ENCODE results near the gene TSPAN14. TPM values are rescaled to one million over a fixed set of nuclear protein-coding genes. Genes with fewer than 3 reads are reported as not detected.

Gene TSPAN14
- total RNA-seq, 1 experiment from 2014 or later: not detected

DNA sequence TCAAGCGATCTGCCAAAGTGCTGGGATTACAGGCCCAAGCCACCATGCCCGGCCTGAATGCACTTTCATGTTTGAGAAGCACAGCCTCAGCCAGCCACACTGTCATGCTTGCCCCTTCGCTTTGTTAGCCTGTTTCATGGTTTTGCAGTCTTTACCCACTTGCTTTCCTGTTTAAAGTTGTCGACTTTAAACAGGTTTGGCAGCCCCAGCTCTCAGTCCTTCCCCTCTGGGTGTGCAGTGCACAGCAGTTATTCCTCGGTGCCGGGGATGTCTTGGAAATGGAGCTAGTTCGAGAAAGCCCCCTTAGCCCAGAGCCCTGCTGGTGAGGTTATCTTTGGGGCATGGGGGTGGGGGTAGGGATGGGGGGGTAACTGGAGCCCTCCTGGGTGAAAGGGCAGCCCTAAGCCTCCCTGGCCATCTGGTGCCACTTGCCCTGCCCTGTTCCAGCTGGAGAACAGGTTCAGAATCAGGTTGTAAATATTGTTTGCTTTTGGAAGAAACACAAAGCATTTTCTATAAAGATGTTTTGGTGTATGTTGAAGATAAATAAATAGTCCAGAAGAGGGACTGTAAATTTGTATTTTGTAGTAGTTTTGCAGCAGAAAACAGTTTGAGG is 14.8 kb downstream of the TSPAN14 start:
- DNase-seq: no peak
- CTCF ChIA-PET: no interaction called here
- POLR2A ChIA-PET (ENCODE audit: unreplicated experiment): no interaction called here
- Histone ChIP-seq H2AFZ (ENCODE audit: low read length) (no peak overlapping the region), H3K9me3 (ENCODE audit: low read length) (no peaks in the 10 kb centered on the region), H3K27ac (ENCODE audit: low read length) (no peak overlapping the region), H3K4me2 (ENCODE audit: low read length) (no peak overlapping the region), H4K20me1 (ENCODE audit: low read length) (no peaks in the 10 kb centered on the region), H3K9ac (ENCODE audit: low read length) (no peak overlapping the region), H3K9me2 (replicated peaks; ENCODE audit: low read length) (no peaks in the 10 kb centered on the region), H3K27me3 (ENCODE audit: low read length) (no peaks in the 10 kb centered on the region), H3K36me3 (ENCODE audit: low read depth, low read length) (no peaks in the 10 kb centered on the region), H3K4me3 (ENCODE audit: low read length) (no peak overlapping the region), H3K79me2 (ENCODE audit: low read length) (no peaks in the 10 kb centered on the region), H3F3A (ENCODE audit: low read length, unreplicated experiment) (no peaks in the 10 kb centered on the region), H3K4me1 (ENCODE audit: insufficient read depth, low read length) (no peaks in the 10 kb centered on the region)
- no TSS peak for BruUV-seq (replicated peaks)
- ATAC-seq: no peak
- TF ChIP-seq EZH2phosphoT487 (IDR thresholded peaks at IDR 0.05; ENCODE audit: borderline replicate concordance, low read length): no peak
- TF ChIP-seq EZH2 (IDR thresholded peaks at IDR 0.05; ENCODE audit: low read length, unreplicated experiment): no peak
- TF ChIP-seq, protein P1, sequence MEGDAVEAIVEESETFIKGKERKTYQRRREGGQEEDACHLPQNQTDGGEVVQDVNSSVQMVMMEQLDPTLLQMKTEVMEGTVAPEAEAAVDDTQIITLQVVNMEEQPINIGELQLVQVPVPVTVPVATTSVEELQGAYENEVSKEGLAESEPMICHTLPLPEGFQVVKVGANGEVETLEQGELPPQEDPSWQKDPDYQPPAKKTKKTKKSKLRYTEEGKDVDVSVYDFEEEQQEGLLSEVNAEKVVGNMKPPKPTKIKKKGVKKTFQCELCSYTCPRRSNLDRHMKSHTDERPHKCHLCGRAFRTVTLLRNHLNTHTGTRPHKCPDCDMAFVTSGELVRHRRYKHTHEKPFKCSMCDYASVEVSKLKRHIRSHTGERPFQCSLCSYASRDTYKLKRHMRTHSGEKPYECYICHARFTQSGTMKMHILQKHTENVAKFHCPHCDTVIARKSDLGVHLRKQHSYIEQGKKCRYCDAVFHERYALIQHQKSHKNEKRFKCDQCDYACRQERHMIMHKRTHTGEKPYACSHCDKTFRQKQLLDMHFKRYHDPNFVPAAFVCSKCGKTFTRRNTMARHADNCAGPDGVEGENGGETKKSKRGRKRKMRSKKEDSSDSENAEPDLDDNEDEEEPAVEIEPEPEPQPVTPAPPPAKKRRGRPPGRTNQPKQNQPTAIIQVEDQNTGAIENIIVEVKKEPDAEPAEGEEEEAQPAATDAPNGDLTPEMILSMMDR (conservative IDR thresholded peaks at IDR 0.05; ENCODE audit: low read depth, low read length): no peak
- intact Hi-C loops (cut with micrococcal nuclease): no loop called here

DNA sequence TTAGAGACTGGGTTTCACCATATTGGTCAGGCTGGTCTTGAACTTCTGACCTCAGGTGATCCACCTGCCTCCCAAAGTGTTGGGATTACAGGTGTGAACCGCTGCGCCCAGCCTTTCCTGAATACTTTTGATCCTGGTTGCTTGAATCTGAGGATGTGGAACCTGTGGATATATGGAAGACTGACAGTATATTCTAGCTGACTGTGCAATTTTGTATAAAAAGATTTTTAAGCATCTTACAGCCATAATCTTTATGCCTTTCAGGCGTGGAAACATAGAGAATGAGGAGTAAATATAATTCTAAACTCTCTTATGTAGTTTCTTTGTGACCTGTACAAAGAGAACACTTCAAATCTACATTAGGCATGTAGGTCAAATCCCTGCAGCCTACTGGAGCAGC is 16.2 kb downstream of the TSPAN14 start:
- ChIA-PET POLR2A (ENCODE audit: unreplicated experiment) (no interaction called here), CTCF (no interaction called here)
- Histone ChIP-seq H2AFZ (ENCODE audit: low read length) (no peak overlapping the region), H3K4me2 (ENCODE audit: low read length) (no peak overlapping the region), H3F3A (ENCODE audit: low read length, unreplicated experiment) (no peaks in the 10 kb centered on the region), H3K79me2 (ENCODE audit: low read length) (no peaks in the 10 kb centered on the region), H3K36me3 (ENCODE audit: low read depth, low read length) (no peaks in the 10 kb centered on the region), H4K20me1 (ENCODE audit: low read length) (no peaks in the 10 kb centered on the region), H3K9me2 (replicated peaks; ENCODE audit: low read length) (no peaks in the 10 kb centered on the region), H3K4me1 (ENCODE audit: insufficient read depth, low read length) (no peaks in the 10 kb centered on the region), H3K27ac (ENCODE audit: low read length) (no peak overlapping the region), H3K9ac (ENCODE audit: low read length) (no peak overlapping the region), H3K9me3 (ENCODE audit: low read length) (no peaks in the 10 kb centered on the region), H3K27me3 (ENCODE audit: low read length) (no peaks in the 10 kb centered on the region), H3K4me3 (ENCODE audit: low read length) (no peak overlapping the region)
- no peak for DNase-seq
- TF ChIP-seq, protein P1 (conservative IDR thresholded peaks at IDR 0.05; ENCODE audit: low read depth, low read length): no peak
- TF ChIP-seq EZH2phosphoT487 (IDR thresholded peaks at IDR 0.05; ENCODE audit: borderline replicate concordance, low read length) (no peak), EZH2 (IDR thresholded peaks at IDR 0.05; ENCODE audit: low read length, unreplicated experiment) (no peak)
- BruUV-seq (replicated peaks): no TSS peak
- intact Hi-C loops (cut with micrococcal nuclease): no loop called here
- ATAC-seq: no peak

DNA sequence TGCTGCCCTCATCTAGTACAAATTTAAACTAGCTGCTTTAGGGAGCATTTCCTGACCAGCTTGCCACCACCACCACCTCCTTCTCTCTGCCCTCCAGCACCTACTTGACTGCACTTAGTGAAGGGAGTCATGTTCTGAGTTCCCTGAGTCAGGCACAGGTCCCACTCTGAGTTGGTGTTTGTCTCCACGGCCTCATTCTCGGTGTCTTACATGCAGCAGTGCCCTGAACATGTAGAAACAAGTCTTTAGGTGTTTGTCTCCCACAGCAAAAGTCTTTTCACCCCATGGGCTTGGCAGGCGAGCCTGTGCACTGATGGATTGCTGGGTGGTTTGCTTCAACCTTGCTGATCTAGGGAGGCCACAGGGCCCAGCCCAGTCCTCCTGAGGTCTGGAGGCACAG is 16.9 kb downstream of the TSPAN14 start:
- Histone ChIP-seq H3K4me3 (ENCODE audit: low read length) (no peak overlapping the region), H3K9me2 (replicated peaks; ENCODE audit: low read length) (no peaks in the 10 kb centered on the region), H3K4me1 (ENCODE audit: insufficient read depth, low read length) (no peaks in the 10 kb centered on the region), H3K27me3 (ENCODE audit: low read length) (no peaks in the 10 kb centered on the region), H3K27ac (ENCODE audit: low read length) (no peak overlapping the region), H3K9me3 (ENCODE audit: low read length) (no peaks in the 10 kb centered on the region), H4K20me1 (ENCODE audit: low read length) (no peaks in the 10 kb centered on the region), H3K36me3 (ENCODE audit: low read depth, low read length) (no peaks in the 10 kb centered on the region), H3K9ac (ENCODE audit: low read length) (no peak overlapping the region), H2AFZ (ENCODE audit: low read length) (no peak overlapping the region), H3K79me2 (ENCODE audit: low read length) (no peaks in the 10 kb centered on the region), H3F3A (ENCODE audit: low read length, unreplicated experiment) (no peaks in the 10 kb centered on the region), H3K4me2 (ENCODE audit: low read length) (no peak overlapping the region)
- no peak for ATAC-seq
- intact Hi-C loops (cut with micrococcal nuclease): no loop called here
- ChIA-PET POLR2A (ENCODE audit: unreplicated experiment) (no interaction called here), CTCF (no interaction called here)
- no peak for TF ChIP-seq EZH2 (IDR thresholded peaks at IDR 0.05; ENCODE audit: low read length, unreplicated experiment)
- no peak for TF ChIP-seq EZH2phosphoT487 (IDR thresholded peaks at IDR 0.05; ENCODE audit: borderline replicate concordance, low read length)
- TF ChIP-seq, protein P1 (conservative IDR thresholded peaks at IDR 0.05; ENCODE audit: low read depth, low read length): no peak
- DNase-seq: no peak
- no TSS peak for BruUV-seq (replicated peaks)

All from PC-3 (cell line).